Measurements from ENCODE around the gene RAB31.

GRCh38 chr18:9884090-9884489 is 176.0 kb downstream of the RAB31 start:
- TF ChIP-seq PATZ1 (tag by site-specific recombination; IDR thresholded peaks at IDR 0.05): no peak
- TF ChIP-seq ZNF121 (tag by site-specific recombination; IDR thresholded peaks at IDR 0.05): no peak
- no peak for TF ChIP-seq ZNF624 (tag by site-specific recombination; IDR thresholded peaks at IDR 0.05)
- TF ChIP-seq REST (tag by site-specific recombination; IDR thresholded peaks at IDR 0.05): no peak
- TF ChIP-seq ZNF548 (tag by site-specific recombination; IDR thresholded peaks at IDR 0.05): no peak
- TF ChIP-seq ZNF830 (tag by site-specific recombination; IDR thresholded peaks at IDR 0.05; ENCODE audit: low read depth): no peak
- no peak for TF ChIP-seq CTCF (tag by site-specific recombination; IDR thresholded peaks at IDR 0.05)
- TF ChIP-seq BCL11B (tag by site-specific recombination; IDR thresholded peaks at IDR 0.05; ENCODE audit: low read depth): no peak
- no peak for TF ChIP-seq ZFP69B (tag by site-specific recombination; IDR thresholded peaks at IDR 0.05)
- TF ChIP-seq HOXC10 (CRISPR knock-in tag; IDR thresholded peaks at IDR 0.05): no peak
- TF ChIP-seq SALL2 (tag by site-specific recombination; IDR thresholded peaks at IDR 0.05; ENCODE audit: borderline replicate concordance): no peak
